Lower lobe of right lung (tissue), 2 donors: ENCODE results near the gene SAMD11. TPM values are rescaled to one million over a fixed set of nuclear protein-coding genes. Genes with fewer than 3 reads are reported as not detected.
"Not testable (repeated sequence)": the region's sequence is repeated elsewhere in the genome, so short reads cannot be mapped to it uniquely, and the experiment has no call there.

Source experiments
- ATAC-seq, 2 donors: fragments of 200-7000 bp; cut with Tn5 transposase; one replicate each; pipeline ENCODE4 v1.9.1; 2020 to 2022; ENCODE audit warnings: mild to moderate bottlenecking in 2 of 2, moderate library complexity in 2 of 2
- DNase-seq: peaks from one replicate; pipeline ENCODE4 v3.0.0-alpha.2; 2020
- H3K27ac ChIP-seq: fragments of 200-600 bp; one replicate; pipeline ENCODE4 v1.8.0; 2022
- H3K27me3 ChIP-seq: fragments of 200-600 bp; one replicate; pipeline ENCODE4 v1.8.0; 2022; ENCODE audit warnings: low read depth
- H3K36me3 ChIP-seq: fragments of 200-600 bp; one replicate; pipeline ENCODE4 v1.8.0; 2022; ENCODE audit warnings: mild to moderate bottlenecking
- H3K4me1 ChIP-seq: fragments of 200-600 bp; one replicate; pipeline ENCODE4 v1.8.0; 2022
- H3K4me3 ChIP-seq: fragments of 200-600 bp; one replicate; pipeline ENCODE4 v1.8.0; 2022; ENCODE audit warnings: mild to moderate bottlenecking
- H3K9me3 ChIP-seq: fragments of 200-600 bp; one replicate; pipeline ENCODE4 v1.8.0; 2022
- CTCF ChIP-seq: fragments of 200-600 bp; IDR thresholded peaks from one replicate; pipeline ENCODE4 v1.8.0; 2022; ENCODE audit warnings: antibody characterized with exemption, mild to moderate bottlenecking
- intact Hi-C: fragments of 100-400 bp; cut with DNase I; formaldehyde crosslinking; loops from one replicate; pipeline ENCODE4 v1.11.0; 2022
- long read RNA-seq: library from polyadenylated mRNA; unstranded; transcript quantifications from one replicate; pipeline ENCODE4 v2.0.0, GENCODE V29; 2021
- total RNA-seq: library from RNA; stranded (reverse); fragmentation: NEBNext Ultra II Directional; extraction: Animal tissue kit (Norgen Biotek cat#: 25700); gene quantifications from one replicate; pipeline ENCODE4 v1.2.1, GENCODE V29; 2021
- donor health status: DM: no; HTN: yes; CAD: no; lungs with severe emphysema.

Gene SAMD11
- 2.2 TPM for total RNA-seq
- long read RNA-seq, partial matches to known transcripts, result 0 of 5 reads
- long read RNA-seq, other reads (novel, unspliced or antisense), result 5 of 5 reads

- Histone ChIP-seq H3K36me3 (no peaks in the 10 kb centered on the region), H3K27ac (no peak within 1 kb of the TSS), H3K4me1 (peaks cover 38% of the 10 kb centered on the region), H3K9me3 (no peaks in the 10 kb centered on the region), H3K4me3 (peak within 1 kb of the TSS; percentile 53), H3K27me3 (peaks cover 88% of the 10 kb centered on the region)
- intact Hi-C loops, result no loop called here
- no peak for TF ChIP-seq CTCF
- peak; percentile 83 for DNase-seq
- peak; percentile 53 to 67 for ATAC-seq
These were observed at the start of gene SAMD11 for GRCh38 chr1:923131-923990. TSS of gene SAMD11 (plus strand) at chr1:923923. CDS start at chr1:924432, 509 bp downstream.

- DNase-seq, ATAC-seq: not testable (repeated sequence)
These were observed 47.1 kb upstream of the SAMD11 start for GRCh38 chr1:876428-877208.

GRCh38 chr1:877209-877986, 46.3 kb upstream of the SAMD11 start:
- intact Hi-C loops, ATAC-seq, H3K4me1 ChIP-seq, H3K36me3 ChIP-seq, H3K27ac ChIP-seq, H3K4me3 ChIP-seq, H3K9me3 ChIP-seq, DNase-seq: not testable (repeated sequence)
- peaks cover 10% of the 10 kb centered on the region for H3K27me3 ChIP-seq

More at GRCh38 chr1:876428-877208, 47.1 kb upstream of the SAMD11 start:
- H3K4me1 ChIP-seq, intact Hi-C loops, H3K36me3 ChIP-seq, H3K27ac ChIP-seq, H3K4me3 ChIP-seq, H3K27me3 ChIP-seq, H3K9me3 ChIP-seq: not testable (repeated sequence)

- H3K27ac ChIP-seq, intact Hi-C loops: not testable (repeated sequence)
These were observed 43.2 kb upstream of the SAMD11 start for GRCh38 chr1:880511-880910.

GRCh38 chr1:880915-881314, 42.8 kb upstream of the SAMD11 start:
- H3K36me3 ChIP-seq, H3K9me3 ChIP-seq, H3K4me3 ChIP-seq, H3K4me1 ChIP-seq, DNase-seq, intact Hi-C loops, ATAC-seq, H3K27ac ChIP-seq: not testable (repeated sequence)
- peaks cover 31% of the 10 kb centered on the region for H3K27me3 ChIP-seq

More at GRCh38 chr1:880511-880910, 43.2 kb upstream of the SAMD11 start:
- H3K4me3 ChIP-seq, ATAC-seq, H3K4me1 ChIP-seq, H3K36me3 ChIP-seq, H3K9me3 ChIP-seq, DNase-seq: not testable (repeated sequence)
- H3K27me3 ChIP-seq, result peaks cover 30% of the 10 kb centered on the region

- peaks cover 40% of the 10 kb centered on the region for H3K27me3 ChIP-seq
- ATAC-seq (no peak), DNase-seq (no peak)
- H3K36me3 ChIP-seq, result no peaks in the 10 kb centered on the region
- no peaks in the 10 kb centered on the region for H3K9me3 ChIP-seq
- TF ChIP-seq CTCF, result no peak
- intact Hi-C loops, result no loop called here
- no peak overlapping the region for H3K27ac ChIP-seq
- H3K4me1 ChIP-seq, result no peaks in the 10 kb centered on the region
- no peak overlapping the region for H3K4me3 ChIP-seq
These were observed 37.4 kb upstream of the SAMD11 start for GRCh38 chr1:886311-886710.

GRCh38 chr1:886760-887159, 37.0 kb upstream of the SAMD11 start:
- H3K27ac ChIP-seq, result no peak overlapping the region
- no peaks in the 10 kb centered on the region for H3K9me3 ChIP-seq
- no peak for TF ChIP-seq CTCF
- DNase-seq (no peak), ATAC-seq (no peak)
- no peaks in the 10 kb centered on the region for H3K4me1 ChIP-seq
- H3K27me3 ChIP-seq, result peaks cover 40% of the 10 kb centered on the region
- H3K4me3 ChIP-seq, result no peak overlapping the region
- intact Hi-C loops, result no loop called here
- H3K36me3 ChIP-seq, result no peaks in the 10 kb centered on the region
